Adrenal gland (tissue), 5 donors: ENCODE measurements around the gene NAGLU.

Source experiments
- CTCF ChIP-seq, 6 experiments: fragments of 450-650 bp in 4 of 6; fragments of 200-600 bp in 2 of 6; sonication (generic) in 1 of 6; IDR thresholded peaks; 1 replicate in 5 of 6; 2 replicates in 1 of 6; pipeline versions ENCODE4 v1.5.1 to v1.8.0; 2016 to 2021; ENCODE audit warnings: antibody characterized with exemption in 6 of 6, mild to moderate bottlenecking in 2 of 6, moderate library complexity in 1 of 6
- POLR2A ChIP-seq, 2 donors: fragments of 450-650 bp; IDR thresholded peaks; one replicate each; pipeline ENCODE4 v1.6.1; 2017; ENCODE audit warnings: antibody characterized with exemption in 2 of 2, mild to moderate bottlenecking in 2 of 2, moderate library complexity in 1 of 2
- donor health status: DM: no; HTN: no; CAD: no.

GRCh38 chr17:42586514-42587230 is 50.6 kb downstream of the NAGLU start:
- TF ChIP-seq CTCF (IDR thresholded peaks at IDR 0.05) (no peak), POLR2A (IDR thresholded peaks at IDR 0.05) (no peak)
